Measurements from ENCODE around the gene GART. TPM values are rescaled to one million over a fixed set of nuclear protein-coding genes. Genes with fewer than 3 reads are reported as not detected.

The GART gene
- total RNA-seq, 4 donors from 2014 or later: 45.4 to 69.0 (median 61.7) TPM

DNA sequence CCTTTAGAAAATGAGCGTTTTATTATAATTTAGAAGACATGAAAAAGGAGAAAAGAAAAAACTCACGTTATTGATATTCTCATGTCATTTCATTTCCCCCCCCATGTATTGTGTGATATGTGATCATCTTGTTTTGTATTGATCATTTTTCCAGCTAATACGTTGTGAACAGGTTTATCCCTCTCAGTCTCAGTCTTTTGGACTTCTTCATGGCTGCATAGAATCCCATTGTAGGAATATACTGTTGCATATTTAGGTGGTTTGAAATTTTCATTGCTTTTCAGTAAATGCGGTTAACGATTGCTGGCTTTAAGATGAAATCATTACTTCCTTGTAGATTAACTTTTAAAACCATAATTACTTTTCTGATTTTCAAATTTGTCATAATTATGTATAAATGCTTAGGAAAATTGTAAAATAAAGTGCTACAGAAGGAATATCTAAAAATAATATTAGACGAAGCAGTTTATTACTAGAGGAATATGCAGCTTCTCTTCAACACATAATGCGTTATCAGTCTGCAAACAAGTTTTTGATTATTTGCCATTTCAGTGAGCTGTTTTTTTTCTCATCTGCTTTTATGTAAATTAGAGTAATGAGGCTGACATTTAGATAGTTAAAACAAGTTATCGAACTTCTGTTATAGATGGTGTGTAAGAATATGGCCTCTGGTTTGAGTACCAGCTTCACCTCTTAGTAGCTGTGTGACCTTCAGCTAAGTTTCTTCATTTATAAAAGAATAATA is 2.7 kb upstream of the GART start:
- H3K4me1 ChIP-seq: peaks cover 0 to 32% (median 9%) of the 10 kb centered on the region in 4 donors
- DNase-seq: no peak
- TF ChIP-seq CTCF (IDR thresholded peaks at IDR 0.05) (no peak), POLR2A (IDR thresholded peaks at IDR 0.05) (no peak)
- no peaks in the 10 kb centered on the region for H3K9me3 ChIP-seq
- H3K27me3 ChIP-seq: no peaks in the 10 kb centered on the region
- H3K27ac ChIP-seq: peak overlapping the region in 1 of 4 donors; percentile 87
- H3K4me3 ChIP-seq: peak overlapping the region; percentile 71 to 85 (median 78)
- H3K36me3 ChIP-seq: peaks cover 0 to 33% (median 0%) of the 10 kb centered on the region in 3 donors

DNA sequence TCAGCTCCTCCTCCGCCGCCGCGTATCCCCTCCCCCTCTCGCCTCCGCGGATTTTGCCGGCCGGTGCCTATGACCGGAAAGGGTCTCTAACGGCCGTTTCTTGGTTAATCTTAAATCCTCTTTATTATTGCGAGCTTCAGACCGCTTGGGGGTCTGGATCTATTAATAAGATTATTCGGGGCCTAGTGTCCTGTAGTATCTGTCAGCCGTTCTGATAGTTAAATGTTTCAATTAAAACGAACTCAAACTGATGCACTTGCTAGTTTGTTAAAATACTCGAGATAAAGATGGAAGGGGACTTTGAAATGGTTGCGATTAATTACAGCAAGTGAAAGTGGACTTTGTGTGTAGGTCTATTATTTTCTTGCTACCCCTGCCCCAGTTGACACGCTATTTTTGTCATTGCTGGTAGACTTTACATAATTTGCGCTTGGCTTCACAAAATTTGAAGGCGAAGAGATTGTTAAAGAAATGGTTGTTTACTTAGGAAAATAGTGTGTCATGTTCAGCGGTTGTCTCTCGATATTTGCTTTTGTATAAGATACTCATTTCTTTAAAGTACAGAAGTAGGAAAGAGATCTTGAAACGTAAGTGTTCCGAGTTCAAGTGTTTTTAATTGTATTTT is 1.7 kb upstream of the GART start:
- peak in 2 of 3 donors; percentile 46 to 82 for DNase-seq
- H3K9me3 ChIP-seq: no peaks in the 10 kb centered on the region
- no peak for TF ChIP-seq CTCF (IDR thresholded peaks at IDR 0.05)
- H3K27ac ChIP-seq: peak overlapping the region; percentile 87 to 100 (median 98)
- peaks cover 0 to 28% (median 0%) of the 10 kb centered on the region in 3 donors for H3K36me3 ChIP-seq
- peaks cover 0 to 32% (median 9%) of the 10 kb centered on the region in 4 donors for H3K4me1 ChIP-seq
- H3K27me3 ChIP-seq: no peaks in the 10 kb centered on the region
- peak overlapping the region; percentile 71 to 85 (median 78) for H3K4me3 ChIP-seq

DNA sequence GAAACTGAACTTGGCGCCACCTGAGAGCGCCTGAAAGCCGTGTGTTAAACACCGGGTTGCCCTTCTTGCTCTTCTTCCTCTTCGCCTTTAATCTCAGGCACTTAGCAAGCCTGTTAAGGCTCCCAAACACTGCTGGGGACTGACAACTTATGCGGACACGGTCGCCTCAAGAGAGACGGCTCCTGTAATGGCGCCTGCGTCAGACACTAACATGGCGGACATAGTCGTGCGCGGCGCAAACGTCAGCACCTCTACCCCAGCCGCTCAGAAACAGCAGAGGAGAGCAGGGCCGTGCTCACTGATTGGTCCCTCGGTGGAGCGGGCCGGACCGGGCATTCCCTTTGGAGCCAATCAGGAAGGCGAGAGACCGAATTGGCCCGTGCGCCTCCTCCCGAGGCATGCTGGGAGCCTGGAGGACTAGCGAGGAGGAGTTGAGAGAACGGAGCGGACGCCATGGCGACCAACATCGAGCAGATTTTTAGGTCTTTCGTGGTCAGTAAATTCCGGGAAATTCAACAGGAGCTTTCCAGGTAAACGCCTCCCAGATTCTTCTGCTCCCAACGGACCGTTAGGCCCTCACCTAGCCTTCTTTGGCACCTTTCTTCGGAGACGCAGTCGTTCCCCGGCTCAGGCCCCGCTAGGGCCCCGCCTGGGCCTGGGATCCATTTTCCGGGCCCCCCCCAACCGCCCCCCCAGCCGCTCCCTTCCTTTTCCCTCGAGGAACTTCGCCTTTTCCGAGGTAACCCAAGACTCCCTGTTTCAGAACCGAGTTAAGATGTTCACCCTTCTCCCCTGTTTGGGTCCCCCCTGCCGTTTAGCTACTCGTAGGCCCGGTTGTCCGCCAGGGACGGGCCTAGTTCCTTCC is 955 bp upstream of the GART start, which contains the start of gene SON:
SON (plus strand) TSS at position 399 of the 865 bp plus-strand sequence; CDS start at position 454, 55 bp downstream.
- H3K27me3 ChIP-seq: no peaks in the 10 kb centered on the region
- peaks cover 0 to 28% (median 0%) of the 10 kb centered on the region in 3 donors for H3K36me3 ChIP-seq
- H3K9me3 ChIP-seq: no peaks in the 10 kb centered on the region
- peak within 1 kb of the TSS; percentile 87 to 100 (median 98) for H3K27ac ChIP-seq
- peak; percentile 93 to 97 for TF ChIP-seq POLR2A (IDR thresholded peaks at IDR 0.05)
- no peak for TF ChIP-seq CTCF (IDR thresholded peaks at IDR 0.05)
- peaks cover 0 to 32% (median 9%) of the 10 kb centered on the region in 4 donors for H3K4me1 ChIP-seq
- peak within 1 kb of the TSS; percentile 71 to 85 (median 78) for H3K4me3 ChIP-seq
- peak; percentile 98 to 99 (median 98) for DNase-seq

DNA sequence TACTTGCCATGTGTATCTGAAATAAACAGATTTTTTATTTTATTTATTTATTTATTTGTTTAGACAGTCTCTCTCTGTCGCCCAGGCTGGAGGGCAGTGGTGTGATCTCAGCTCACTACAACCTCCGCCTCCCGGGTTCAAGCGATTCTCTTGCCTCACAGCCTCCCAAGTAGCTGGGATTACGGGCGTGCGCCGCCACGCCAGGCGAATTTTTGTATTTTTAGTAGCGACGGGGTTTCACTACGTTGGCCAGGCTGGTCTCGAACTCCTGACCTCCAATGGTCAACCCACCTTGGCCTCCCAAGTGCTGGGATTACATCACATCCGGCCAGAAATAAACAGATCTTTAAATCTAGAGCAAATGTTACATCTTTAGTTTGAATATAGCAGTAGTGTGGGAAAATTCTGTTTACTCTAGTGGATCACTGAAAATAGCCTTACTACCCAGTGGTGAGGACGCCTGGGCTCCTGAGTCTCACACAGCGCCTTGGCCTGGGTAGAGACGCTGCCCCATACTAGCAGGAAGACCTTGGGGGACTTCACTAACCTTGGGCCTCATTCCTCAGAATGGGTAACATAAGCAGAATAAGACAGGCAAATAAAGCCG is 709 bp downstream of the GART start:
- Histone ChIP-seq H3K9me3 (no peaks in the 10 kb centered on the region), H3K4me1 (peaks cover 0 to 23% (median 9%) of the 10 kb centered on the region in 4 donors), H3K4me3 (peak overlapping the region; percentile 71 to 85 (median 78)), H3K36me3 (peaks cover 0 to 29% (median 0%) of the 10 kb centered on the region in 3 donors), H3K27me3 (no peaks in the 10 kb centered on the region), H3K27ac (peak overlapping the region; percentile 87 to 100 (median 98))
- DNase-seq: peak in 1 of 3 donors; percentile 50
- TF ChIP-seq POLR2A (IDR thresholded peaks at IDR 0.05) (no peak), CTCF (IDR thresholded peaks at IDR 0.05) (no peak)

- peak overlapping the region in 1 of 4 donors; percentile 80 for H3K4me3 ChIP-seq
Measured at GRCh38 chr21:33540711-33541104, 1.2 kb downstream of the GART start.

More at GRCh38 chr21:33540711-33541104, 1.2 kb downstream of the GART start:
- peak overlapping the region; percentile 60 to 100 (median 92) for H3K27ac ChIP-seq
- H3K27me3 ChIP-seq: no peaks in the 10 kb centered on the region
- no peak for DNase-seq
- H3K4me1 ChIP-seq: peaks cover 0 to 18% (median 8%) of the 10 kb centered on the region in 4 donors
- TF ChIP-seq CTCF (IDR thresholded peaks at IDR 0.05): no peak
- TF ChIP-seq POLR2A (IDR thresholded peaks at IDR 0.05): no peak
- peaks cover 0 to 32% (median 0%) of the 10 kb centered on the region in 3 donors for H3K36me3 ChIP-seq
- H3K9me3 ChIP-seq: no peaks in the 10 kb centered on the region

All from Peyer's patch (tissue), 4 donors.